Fibroblast of the aortic adventitia (primary cell): ENCODE data around the gene ATXN1. TPM values are rescaled to one million over a fixed set of nuclear protein-coding genes. Genes with fewer than 3 reads are reported as not detected.

ENCODE experiments used
- DNase-seq: peaks from one replicate; pipeline ENCODE4 v3.0.0-alpha.2; 2010; ENCODE audit warnings: low read depth
- H3K4me3 ChIP-seq: 2 replicates; pipeline ENCODE4 v1.5.1; 2011; ENCODE audit warnings: low read depth, mild to moderate bottlenecking, control low read depth, low read length, moderate library complexity
- total RNA-seq: library from RNA; depleted of rRNA; stranded (reverse); fragments of >200 nt; gene quantifications from 2 replicates; pipeline ENCODE4 v1.2.3, GENCODE V29; 2012; ENCODE audit warnings: low replicate concordance
- TF ChIP-seq, protein P1 (sequence below): IDR thresholded peaks from 2 replicates; pipeline ENCODE4 v1.5.1; 2011; ENCODE audit warnings: mild to moderate bottlenecking, low read length, control low read depth, inconsistent platforms; ENCODE audit not compliant: insufficient read depth

ATXN1 gene
- total RNA-seq, 1 donor, result 39.3 TPM

DNA sequence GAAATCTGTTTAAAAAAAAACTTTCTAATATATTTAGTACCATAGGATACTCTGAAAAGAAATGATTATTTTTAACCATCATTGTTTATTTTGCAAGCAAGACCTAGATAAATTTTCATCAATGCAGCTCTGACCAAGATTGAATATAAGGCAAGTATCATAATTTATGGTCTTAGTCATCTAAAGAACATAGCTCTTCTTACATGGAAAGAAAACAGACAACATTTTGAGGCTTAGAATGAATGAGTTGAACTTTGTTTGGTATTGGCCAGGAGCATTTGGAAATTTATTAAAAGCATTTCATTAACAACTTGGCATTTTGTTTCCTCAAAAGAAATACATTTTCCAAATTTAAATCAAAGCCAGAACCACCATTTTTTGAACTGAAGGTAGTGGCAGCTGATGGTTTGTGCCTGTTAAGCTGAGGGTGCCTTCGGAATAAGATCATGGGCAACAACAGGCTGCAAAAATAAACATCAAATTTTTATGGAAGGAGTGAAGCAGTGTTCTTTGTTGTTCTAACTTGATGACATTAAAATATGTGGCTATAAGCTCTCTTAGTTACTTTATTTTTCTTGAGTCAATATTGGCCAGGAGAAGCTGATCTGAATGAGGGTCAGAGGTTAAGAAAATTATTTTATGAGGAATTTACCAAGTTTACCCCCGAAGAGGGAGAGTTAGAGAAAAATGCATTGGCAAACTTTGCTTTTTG, 6.7 kb upstream of the ATXN1 start:
- no peak overlapping the region for H3K4me3 ChIP-seq
- DNase-seq, result no peak
- TF ChIP-seq, protein P1, sequence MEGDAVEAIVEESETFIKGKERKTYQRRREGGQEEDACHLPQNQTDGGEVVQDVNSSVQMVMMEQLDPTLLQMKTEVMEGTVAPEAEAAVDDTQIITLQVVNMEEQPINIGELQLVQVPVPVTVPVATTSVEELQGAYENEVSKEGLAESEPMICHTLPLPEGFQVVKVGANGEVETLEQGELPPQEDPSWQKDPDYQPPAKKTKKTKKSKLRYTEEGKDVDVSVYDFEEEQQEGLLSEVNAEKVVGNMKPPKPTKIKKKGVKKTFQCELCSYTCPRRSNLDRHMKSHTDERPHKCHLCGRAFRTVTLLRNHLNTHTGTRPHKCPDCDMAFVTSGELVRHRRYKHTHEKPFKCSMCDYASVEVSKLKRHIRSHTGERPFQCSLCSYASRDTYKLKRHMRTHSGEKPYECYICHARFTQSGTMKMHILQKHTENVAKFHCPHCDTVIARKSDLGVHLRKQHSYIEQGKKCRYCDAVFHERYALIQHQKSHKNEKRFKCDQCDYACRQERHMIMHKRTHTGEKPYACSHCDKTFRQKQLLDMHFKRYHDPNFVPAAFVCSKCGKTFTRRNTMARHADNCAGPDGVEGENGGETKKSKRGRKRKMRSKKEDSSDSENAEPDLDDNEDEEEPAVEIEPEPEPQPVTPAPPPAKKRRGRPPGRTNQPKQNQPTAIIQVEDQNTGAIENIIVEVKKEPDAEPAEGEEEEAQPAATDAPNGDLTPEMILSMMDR, result no peak

DNA sequence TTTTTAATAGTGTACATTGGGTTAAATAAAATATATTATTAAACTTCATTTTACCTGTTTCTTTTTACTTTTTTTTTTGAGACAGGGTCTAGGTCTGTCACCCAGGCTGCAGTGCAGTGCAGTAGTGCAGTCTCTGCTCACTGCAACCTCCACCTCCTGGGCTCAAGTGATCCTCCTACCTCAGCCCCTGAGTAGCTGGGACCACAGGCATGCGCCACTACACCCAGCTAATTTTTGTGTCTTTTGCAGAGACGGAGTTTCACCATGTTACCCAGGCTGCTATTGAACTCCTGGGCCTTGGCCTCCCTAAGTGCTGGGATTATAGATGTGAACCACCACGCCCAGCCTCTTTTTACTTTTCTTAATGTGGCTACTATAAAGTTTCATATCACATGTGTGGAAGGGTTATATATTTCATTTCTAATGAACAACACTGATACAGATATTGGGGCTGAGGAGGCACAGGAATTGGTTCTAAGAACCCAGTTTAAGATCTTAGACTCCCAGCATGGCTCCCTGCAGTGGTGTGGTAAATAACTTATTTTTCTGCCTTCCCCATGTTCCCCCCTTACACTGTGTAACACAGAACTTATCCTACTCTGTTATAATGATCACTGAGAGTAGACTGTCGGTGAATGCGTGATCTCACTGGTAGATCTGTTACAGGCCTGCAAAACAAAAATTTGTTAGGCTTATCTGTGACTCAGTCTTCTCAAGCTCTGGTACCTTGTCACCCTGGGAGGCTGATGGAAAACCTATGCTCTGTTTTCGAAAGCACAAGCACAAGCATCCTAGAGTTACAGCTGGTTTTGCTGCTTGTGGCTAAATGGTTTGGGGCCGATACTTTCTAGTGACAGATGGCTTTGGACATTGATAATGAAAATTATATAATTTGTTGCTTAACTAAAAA, 5.8 kb upstream of the ATXN1 start:
- TF ChIP-seq, protein P1, result no peak
- H3K4me3 ChIP-seq, result no peak overlapping the region
- peak; percentile 50 for DNase-seq

DNA sequence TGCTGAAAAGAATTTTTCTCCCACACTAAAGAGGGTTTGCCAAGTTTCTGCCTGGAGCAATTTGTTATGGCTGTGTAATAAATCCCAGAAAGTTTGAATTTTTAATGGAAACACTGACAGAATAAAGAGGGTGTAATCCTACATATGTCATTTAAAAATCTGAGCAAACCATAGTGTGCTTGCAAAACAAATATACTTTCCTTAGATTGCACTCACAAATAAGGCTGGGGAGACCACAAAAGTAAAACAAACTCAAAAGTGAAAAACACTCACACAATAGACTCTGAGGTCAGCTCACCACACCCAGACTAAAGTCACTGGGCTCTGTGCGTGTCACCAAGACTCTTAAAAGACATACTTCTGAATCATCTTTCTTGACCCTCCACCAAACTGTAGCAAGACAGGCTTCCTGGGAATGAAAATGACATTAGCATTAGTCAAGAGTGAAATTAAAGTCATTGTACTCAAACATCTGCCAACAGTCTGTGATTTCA, 4.8 kb upstream of the ATXN1 start:
- TF ChIP-seq, protein P1, result no peak
- peak; percentile 93 for DNase-seq
- no peak overlapping the region for H3K4me3 ChIP-seq

DNA sequence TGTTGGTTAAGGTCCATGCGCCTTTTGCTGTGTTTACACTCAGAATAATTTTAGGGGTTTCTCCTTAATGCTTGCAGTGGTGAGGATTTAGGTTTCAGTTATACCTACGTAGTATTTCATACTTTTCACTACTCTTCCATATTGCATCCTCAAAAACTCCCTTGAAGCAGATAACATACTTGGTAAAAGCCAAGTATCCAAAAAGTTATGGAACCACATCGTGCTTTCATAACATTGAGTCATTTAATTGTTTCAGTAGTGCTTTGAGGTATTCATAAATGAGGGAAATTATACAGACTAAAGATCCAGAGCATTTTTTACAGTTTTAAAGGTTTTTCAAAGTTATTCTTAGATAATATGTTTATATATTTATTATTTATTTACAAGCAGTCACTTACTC, 4.0 kb upstream of the ATXN1 start:
- TF ChIP-seq, protein P1, result no peak
- peak; percentile 60 for DNase-seq
- no peak overlapping the region for H3K4me3 ChIP-seq

DNA sequence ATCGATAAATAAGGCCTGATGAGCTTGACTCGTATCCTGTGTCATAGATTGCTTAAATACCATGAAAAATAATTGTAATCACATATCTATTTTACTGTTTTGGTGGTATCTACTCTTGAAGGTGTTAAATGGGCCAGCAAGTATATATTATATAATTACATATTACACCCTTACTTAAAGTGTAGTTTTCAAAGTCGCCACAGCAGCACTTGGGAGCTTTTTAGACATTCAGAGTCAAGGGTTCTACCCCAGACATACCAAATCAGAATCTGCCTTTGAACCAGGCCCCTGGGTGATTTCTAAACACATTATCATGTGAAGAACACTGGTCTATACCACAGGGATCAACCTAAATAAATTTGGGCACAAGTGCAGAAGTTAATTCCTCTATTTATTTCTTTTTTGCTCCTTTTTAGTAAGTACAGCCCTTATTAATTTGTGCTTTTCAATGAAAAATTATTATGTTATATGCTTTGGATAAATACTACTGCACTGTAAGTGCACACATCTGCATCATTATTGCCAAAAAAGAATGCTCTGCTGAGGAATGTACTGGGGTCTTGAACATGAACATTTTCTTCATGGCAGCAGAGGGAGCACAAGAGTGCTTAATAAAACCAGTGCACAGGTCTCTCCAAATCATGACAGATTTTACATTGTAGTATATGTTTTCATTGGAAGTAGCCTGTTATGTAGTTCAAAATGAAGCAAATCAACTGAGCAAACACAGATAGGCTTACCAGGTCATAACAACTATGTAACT, 3.1 kb upstream of the ATXN1 start:
- TF ChIP-seq, protein P1, result peak; percentile 62
- no peak overlapping the region for H3K4me3 ChIP-seq
- DNase-seq, result peak; percentile 84
